Type B pancreatic cell (in vitro differentiated cells): ENCODE data around the gene PPP1R1B. TPM values are rescaled to one million over a fixed set of nuclear protein-coding genes. Genes with fewer than 3 reads are reported as not detected.

ENCODE experiments used
- DNase-seq: peaks from one replicate; pipeline ENCODE4 v3.0.0; 2021; ENCODE audit warnings: mixed read lengths; ENCODE audit not compliant: unreplicated experiment; ENCODE audit errors: extremely low spot score
- H3K27ac Mint-ChIP-seq: 2 replicates; pipeline ENCODE4 v1.8.0; 2021; ENCODE audit warnings: mild to moderate bottlenecking, mixed read lengths
- H3K27me3 Mint-ChIP-seq: 2 replicates; pipeline ENCODE4 v1.8.0; 2021; ENCODE audit warnings: mixed read lengths
- H3K36me3 Mint-ChIP-seq: 2 replicates; pipeline ENCODE4 v1.8.0; 2021; ENCODE audit warnings: mixed read lengths
- H3K4me1 Mint-ChIP-seq: one replicate; pipeline ENCODE4 v1.8.0; 2021; ENCODE audit warnings: mixed read lengths; ENCODE audit not compliant: unreplicated experiment
- H3K4me3 Mint-ChIP-seq: 2 replicates; pipeline ENCODE4 v1.8.0; 2021; ENCODE audit warnings: mild to moderate bottlenecking, mixed read lengths
- H3K9me3 Mint-ChIP-seq: 2 replicates; pipeline ENCODE4 v1.8.0; 2021; ENCODE audit warnings: mixed read lengths
- CTCF ChIP-seq: fragments of 200-600 bp; sonication (generic); conservative IDR thresholded peaks from 2 replicates; pipeline ENCODE4 v1.5.0; 2021; ENCODE audit warnings: antibody characterized with exemption, mild to moderate bottlenecking
- total RNA-seq: library from RNA; stranded (reverse); gene quantifications from 2 replicates; pipeline ENCODE4 v1.2.1, GENCODE V29; 2021; ENCODE audit warnings: low replicate concordance

The PPP1R1B gene
- total RNA-seq, 1 donor from 2014 or later, result 3.7 TPM

GRCh38 chr17:39675390-39676082 lies 48.8 kb downstream of the PPP1R1B start:
- H3K4me1 Mint-ChIP-seq, result peaks cover 10% of the 10 kb centered on the region
- no peak for DNase-seq
- TF ChIP-seq CTCF, result no peak
- no peaks in the 10 kb centered on the region for H3K36me3 Mint-ChIP-seq
- peak overlapping the region; percentile 96 for H3K27ac Mint-ChIP-seq
- peak overlapping the region; percentile 74 for H3K4me3 Mint-ChIP-seq
- H3K27me3 Mint-ChIP-seq, result peaks cover 3% of the 10 kb centered on the region
- H3K9me3 Mint-ChIP-seq, result no peaks in the 10 kb centered on the region

DNA sequence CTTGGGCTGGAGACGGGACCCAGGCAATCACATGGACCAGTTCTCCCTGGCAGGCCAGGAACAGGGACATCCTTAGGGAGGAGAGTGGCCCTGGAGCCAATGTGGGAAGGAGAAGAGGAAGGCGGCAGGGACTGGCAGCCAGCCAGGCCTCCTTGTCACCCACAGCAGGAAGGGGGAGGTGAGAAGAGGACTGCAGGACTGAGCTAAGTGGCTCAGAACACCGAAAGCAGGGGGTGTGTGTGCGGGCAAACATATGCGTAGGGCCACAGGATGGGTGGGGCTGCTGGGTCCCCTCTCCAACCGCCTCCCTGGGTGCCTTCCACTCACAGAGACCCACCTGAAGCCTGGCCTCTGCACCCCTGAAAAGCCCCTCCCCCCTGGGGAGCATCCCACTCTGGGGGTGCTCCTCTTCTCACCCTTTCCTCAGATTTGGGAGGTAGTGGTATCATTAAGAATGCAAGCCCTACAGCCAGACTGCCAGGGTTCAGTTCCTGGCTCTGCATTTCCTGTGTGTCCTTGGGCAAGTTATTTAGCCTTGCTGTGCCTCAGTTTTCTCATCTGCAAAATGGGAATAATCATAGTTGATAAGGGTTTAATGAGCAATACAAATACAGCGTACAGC lies 49.6 kb downstream of the PPP1R1B start:
- H3K4me3 Mint-ChIP-seq, result peak overlapping the region; percentile 49
- TF ChIP-seq CTCF, result no peak
- no peaks in the 10 kb centered on the region for H3K9me3 Mint-ChIP-seq
- H3K36me3 Mint-ChIP-seq, result no peaks in the 10 kb centered on the region
- no peak for DNase-seq
- H3K27ac Mint-ChIP-seq, result peak overlapping the region; percentile 96
- H3K27me3 Mint-ChIP-seq, result peaks cover 3% of the 10 kb centered on the region
- peaks cover 10% of the 10 kb centered on the region for H3K4me1 Mint-ChIP-seq

GRCh38 chr17:39677072-39677471 lies 50.3 kb downstream of the PPP1R1B start:
- no peak for TF ChIP-seq CTCF
- H3K4me1 Mint-ChIP-seq, result peaks cover 10% of the 10 kb centered on the region
- H3K4me3 Mint-ChIP-seq, result no peak overlapping the region
- no peaks in the 10 kb centered on the region for H3K27me3 Mint-ChIP-seq
- no peaks in the 10 kb centered on the region for H3K36me3 Mint-ChIP-seq
- no peaks in the 10 kb centered on the region for H3K9me3 Mint-ChIP-seq
- DNase-seq, result no peak
- peak overlapping the region; percentile 11 for H3K27ac Mint-ChIP-seq

- TF ChIP-seq CTCF, result no peak
- Mint-ChIP-seq H3K36me3 (no peaks in the 10 kb centered on the region), H3K27me3 (no peaks in the 10 kb centered on the region)
These were observed 51.0 kb downstream of the PPP1R1B start for GRCh38 chr17:39677542-39678339.

GRCh38 chr17:39678340-39679116 lies 51.8 kb downstream of the PPP1R1B start:
- no peak for DNase-seq

More at GRCh38 chr17:39677542-39678339, 51.0 kb downstream of the PPP1R1B start:
- DNase-seq, result no peak
- no peaks in the 10 kb centered on the region for H3K9me3 Mint-ChIP-seq
- peaks cover 10% of the 10 kb centered on the region for H3K4me1 Mint-ChIP-seq
- H3K27ac Mint-ChIP-seq, result no peak overlapping the region
- H3K4me3 Mint-ChIP-seq, result no peak overlapping the region

More at GRCh38 chr17:39678340-39679116, 51.8 kb downstream of the PPP1R1B start:
- Mint-ChIP-seq H3K4me3 (no peak overlapping the region), H3K9me3 (no peaks in the 10 kb centered on the region), H3K36me3 (no peaks in the 10 kb centered on the region), H3K27me3 (no peaks in the 10 kb centered on the region), H3K27ac (peak overlapping the region; percentile 55), H3K4me1 (peaks cover 10% of the 10 kb centered on the region)
- TF ChIP-seq CTCF, result no peak
